Coronary artery (tissue), 2 donors: ENCODE results near the gene ACACB.

Source experiments
- DNase-seq: peaks from one replicate; pipeline ENCODE4 v3.0.0-alpha.2; 2017; ENCODE audit warnings: low spot score
- H3K27ac ChIP-seq, 2 donors: fragments of 200-600 bp; sonication (generic); one replicate each; pipeline ENCODE4 v1.5.1; 2016 to 2019
- H3K4me3 ChIP-seq: fragments of 200-600 bp; sonication (generic); 2 replicates; pipeline ENCODE4 v1.5.1; 2016; ENCODE audit warnings: mild to moderate bottlenecking, moderate library complexity
- CTCF ChIP-seq: fragments of 200-600 bp; sonication (generic); IDR thresholded peaks from one replicate; pipeline ENCODE4 v1.5.1; 2019; ENCODE audit warnings: antibody characterized with exemption

The ACACB gene

GRCh38 chr12:109308534-109309380, 192.4 kb downstream of the ACACB start, which contains the start of gene FOXN4:
Gene FOXN4, minus strand, starts transcription at chr12:109309284. Its CDS starts 963 bp downstream, at chr12:109308321.
- no peak within 1 kb of the TSS for H3K27ac ChIP-seq
- H3K4me3 ChIP-seq: peak within 1 kb of the TSS; percentile 72
- no peak for TF ChIP-seq CTCF
- no peak for DNase-seq

- Histone ChIP-seq H3K4me3 (peak overlapping the region; percentile 72), H3K27ac (no peak overlapping the region)
- TF ChIP-seq CTCF: no peak
- DNase-seq: no peak
Measured at GRCh38 chr12:109309381-109310246, 193.2 kb downstream of the ACACB start.

- DNase-seq: no peak
- TF ChIP-seq CTCF: no peak
- Histone ChIP-seq H3K4me3 (peak overlapping the region; percentile 72), H3K27ac (no peak overlapping the region)
Measured at GRCh38 chr12:109310247-109311125, 194.1 kb downstream of the ACACB start.
